KOPT-K1 (cell line): ENCODE measurements around the gene SERPINE2.
"Not testable (repeated sequence)": the region's sequence is repeated elsewhere in the genome, so short reads cannot be mapped to it uniquely, and the experiment has no call there.

Experiments used
- H3K27ac ChIP-seq: fragments of 200-600 bp; sonication (generic); 2 replicates; pipeline ENCODE4 v1.5.1; 2016; ENCODE audit warnings: antibody characterized with exemption, mild to moderate bottlenecking, low read depth, low read length; ENCODE audit not compliant: poor library complexity, severe bottlenecking
- H3K36me3 ChIP-seq: fragments of 200-600 bp; sonication (generic); 2 replicates; pipeline ENCODE4 v1.5.1; 2017; ENCODE audit warnings: antibody characterized with exemption, mild to moderate bottlenecking, low read length, moderate library complexity; ENCODE audit not compliant: insufficient read depth
- H3K9me3 ChIP-seq: fragments of 200-600 bp; sonication (generic); 2 replicates; pipeline ENCODE4 v1.5.1; 2017; ENCODE audit warnings: antibody characterized with exemption, low read length, mild to moderate bottlenecking; ENCODE audit not compliant: insufficient read depth, poor library complexity, severe bottlenecking

The SERPINE2 gene

GRCh38 chr2:224008702-224009261 lies 30.3 kb downstream of the SERPINE2 start:
- H3K27ac ChIP-seq, result no peak overlapping the region

GRCh38 chr2:224004105-224004695 lies 34.9 kb downstream of the SERPINE2 start:
- H3K9me3 ChIP-seq, result no peaks in the 10 kb centered on the region
- H3K36me3 ChIP-seq, result no peaks in the 10 kb centered on the region
- no peak overlapping the region for H3K27ac ChIP-seq

More at GRCh38 chr2:224008702-224009261, 30.3 kb downstream of the SERPINE2 start:
- no peaks in the 10 kb centered on the region for H3K9me3 ChIP-seq
- H3K36me3 ChIP-seq, result no peaks in the 10 kb centered on the region

GRCh38 chr2:224000662-224001061 lies 38.4 kb downstream of the SERPINE2 start:
- H3K9me3 ChIP-seq, H3K36me3 ChIP-seq, H3K27ac ChIP-seq: not testable (repeated sequence)

- no peaks in the 10 kb centered on the region for H3K36me3 ChIP-seq
- no peak overlapping the region for H3K27ac ChIP-seq
- H3K9me3 ChIP-seq, result no peaks in the 10 kb centered on the region
Measured at GRCh38 chr2:223999862-224000261, 39.2 kb downstream of the SERPINE2 start.

GRCh38 chr2:223998948-223999347 lies 40.1 kb downstream of the SERPINE2 start:
- Histone ChIP-seq H3K36me3 (no peaks in the 10 kb centered on the region), H3K27ac (no peak overlapping the region), H3K9me3 (no peaks in the 10 kb centered on the region)

GRCh38 chr2:223997938-223998337 lies 41.1 kb downstream of the SERPINE2 start:
- no peak overlapping the region for H3K27ac ChIP-seq
- no peaks in the 10 kb centered on the region for H3K9me3 ChIP-seq
- no peaks in the 10 kb centered on the region for H3K36me3 ChIP-seq

GRCh38 chr2:223996391-223996790 lies 42.7 kb downstream of the SERPINE2 start:
- no peaks in the 10 kb centered on the region for H3K36me3 ChIP-seq
- no peak overlapping the region for H3K27ac ChIP-seq
- no peaks in the 10 kb centered on the region for H3K9me3 ChIP-seq

- H3K9me3 ChIP-seq, result no peaks in the 10 kb centered on the region
- no peak overlapping the region for H3K27ac ChIP-seq
- H3K36me3 ChIP-seq, result no peaks in the 10 kb centered on the region
Measured at GRCh38 chr2:223995569-223995968, 43.5 kb downstream of the SERPINE2 start.

- Histone ChIP-seq H3K27ac (no peak overlapping the region), H3K9me3 (no peaks in the 10 kb centered on the region), H3K36me3 (no peaks in the 10 kb centered on the region)
Measured at GRCh38 chr2:223994562-223995162, 44.4 kb downstream of the SERPINE2 start.

GRCh38 chr2:223993634-223994232 lies 45.4 kb downstream of the SERPINE2 start:
- H3K36me3 ChIP-seq, result no peaks in the 10 kb centered on the region
- H3K9me3 ChIP-seq, result no peaks in the 10 kb centered on the region
- H3K27ac ChIP-seq, result no peak overlapping the region

GRCh38 chr2:223991611-223992010 lies 47.5 kb downstream of the SERPINE2 start:
- H3K27ac ChIP-seq, result no peak overlapping the region
- H3K36me3 ChIP-seq, result no peaks in the 10 kb centered on the region
- no peaks in the 10 kb centered on the region for H3K9me3 ChIP-seq

GRCh38 chr2:223989856-223990232 lies 49.2 kb downstream of the SERPINE2 start:
- Histone ChIP-seq H3K36me3 (no peaks in the 10 kb centered on the region), H3K9me3 (no peaks in the 10 kb centered on the region), H3K27ac (no peak overlapping the region)

- H3K36me3 ChIP-seq, result no peaks in the 10 kb centered on the region
- H3K27ac ChIP-seq, result no peak overlapping the region
- no peaks in the 10 kb centered on the region for H3K9me3 ChIP-seq
Measured at GRCh38 chr2:223989206-223989855, 49.8 kb downstream of the SERPINE2 start.

- no peaks in the 10 kb centered on the region for H3K36me3 ChIP-seq
Measured at GRCh38 chr2:223981241-223981640, 57.8 kb downstream of the SERPINE2 start.

GRCh38 chr2:223980803-223981202 lies 58.3 kb downstream of the SERPINE2 start:
- no peak overlapping the region for H3K27ac ChIP-seq
- H3K9me3 ChIP-seq, result no peaks in the 10 kb centered on the region
- no peaks in the 10 kb centered on the region for H3K36me3 ChIP-seq

More at GRCh38 chr2:223981241-223981640, 57.8 kb downstream of the SERPINE2 start:
- H3K9me3 ChIP-seq, result no peaks in the 10 kb centered on the region
- no peak overlapping the region for H3K27ac ChIP-seq
